Measurements from ENCODE around the gene GPC2.

GRCh38 chr7:100185726-100186125 is 8.5 kb upstream of the GPC2 start:
- no peak for TF ChIP-seq EP300 (IDR thresholded peaks at IDR 0.05)
- no peak for TF ChIP-seq CTCF (IDR thresholded peaks at IDR 0.05)
- no peak for TF ChIP-seq POLR2AphosphoS5 (IDR thresholded peaks at IDR 0.05)
- no peak for TF ChIP-seq POLR2A (IDR thresholded peaks at IDR 0.05)

Measured in gastroesophageal sphincter (tissue), 3 donors.